ENCODE measurements around the gene TANGO2. TPM values are rescaled to one million over a fixed set of nuclear protein-coding genes. Genes with fewer than 3 reads are reported as not detected.

Gene TANGO2
- total RNA-seq, 1 experiment from 2014 or later = 21.5 TPM

DNA sequence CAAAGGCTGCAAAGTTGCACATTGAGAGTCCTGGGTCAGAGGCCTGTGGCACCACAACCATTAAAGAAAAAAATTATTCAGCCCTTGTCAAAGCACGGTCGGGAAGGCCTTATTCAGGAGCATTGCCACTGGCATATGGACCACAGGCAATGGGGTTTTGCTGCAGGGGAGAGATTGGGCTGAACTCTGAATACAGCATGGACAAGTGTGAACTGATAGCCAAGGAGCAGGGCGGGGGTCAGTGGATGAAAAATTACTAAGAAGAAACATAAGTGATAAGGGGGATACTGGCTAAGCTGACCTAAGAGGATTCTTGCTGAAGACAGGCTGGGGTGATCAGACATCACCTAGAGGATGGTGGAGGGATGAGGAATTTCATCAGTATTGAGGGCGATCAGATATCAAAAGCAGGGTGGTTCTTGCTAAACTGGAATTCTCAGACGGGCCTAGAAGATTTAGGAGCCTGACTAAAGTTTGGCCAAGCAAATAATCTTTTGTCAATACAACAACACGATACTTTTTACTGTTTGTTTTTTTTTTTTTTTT lies 55.8 kb downstream of the TANGO2 start:
- no peaks in the 10 kb centered on the region for H3K4me1 ChIP-seq (ENCODE audit: insufficient read depth, low read length, poor library complexity, severe bottlenecking)
- H3K27me3 ChIP-seq (replicated peaks; ENCODE audit: insufficient read depth, low read depth, low read length, poor library complexity) = no peaks in the 10 kb centered on the region
- TF ChIP-seq, protein P1, sequence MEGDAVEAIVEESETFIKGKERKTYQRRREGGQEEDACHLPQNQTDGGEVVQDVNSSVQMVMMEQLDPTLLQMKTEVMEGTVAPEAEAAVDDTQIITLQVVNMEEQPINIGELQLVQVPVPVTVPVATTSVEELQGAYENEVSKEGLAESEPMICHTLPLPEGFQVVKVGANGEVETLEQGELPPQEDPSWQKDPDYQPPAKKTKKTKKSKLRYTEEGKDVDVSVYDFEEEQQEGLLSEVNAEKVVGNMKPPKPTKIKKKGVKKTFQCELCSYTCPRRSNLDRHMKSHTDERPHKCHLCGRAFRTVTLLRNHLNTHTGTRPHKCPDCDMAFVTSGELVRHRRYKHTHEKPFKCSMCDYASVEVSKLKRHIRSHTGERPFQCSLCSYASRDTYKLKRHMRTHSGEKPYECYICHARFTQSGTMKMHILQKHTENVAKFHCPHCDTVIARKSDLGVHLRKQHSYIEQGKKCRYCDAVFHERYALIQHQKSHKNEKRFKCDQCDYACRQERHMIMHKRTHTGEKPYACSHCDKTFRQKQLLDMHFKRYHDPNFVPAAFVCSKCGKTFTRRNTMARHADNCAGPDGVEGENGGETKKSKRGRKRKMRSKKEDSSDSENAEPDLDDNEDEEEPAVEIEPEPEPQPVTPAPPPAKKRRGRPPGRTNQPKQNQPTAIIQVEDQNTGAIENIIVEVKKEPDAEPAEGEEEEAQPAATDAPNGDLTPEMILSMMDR (conservative IDR thresholded peaks at IDR 0.05; ENCODE audit: low read depth, low read length) = no peak
- no peak for TF ChIP-seq EZH2 (IDR thresholded peaks at IDR 0.05; ENCODE audit: borderline replicate concordance, low read depth, low read length, poor library complexity, severe bottlenecking)
- no peak overlapping the region for H3K4me3 ChIP-seq (ENCODE audit: low read depth, low read length, poor library complexity, severe bottlenecking)
- BruUV-seq (replicated peaks) = no TSS peak
- intact Hi-C loops (cut with micrococcal nuclease; ENCODE audit: unreplicated experiment) = no loop called here
- peaks cover 1% of the 10 kb centered on the region for H3K36me3 ChIP-seq (ENCODE audit: insufficient read depth, low read length, poor library complexity, severe bottlenecking)
- H3K9me3 ChIP-seq (ENCODE audit: low read depth, low read length, poor library complexity, severe bottlenecking) = no peaks in the 10 kb centered on the region
- no peak for DNase-seq (ENCODE audit: low spot score)
- CTCF ChIA-PET = no interaction called here
- H3K27ac ChIP-seq (ENCODE audit: low read depth, low read length, poor library complexity, severe bottlenecking) = no peak overlapping the region
- POLR2A ChIA-PET (ENCODE audit: low non-redundant PET) = interaction anchor here (0.6 kb wide), 1 partner anchor 771 kb away, joined by 7 read pairs; no protein-coding TSS in a partner anchor

DNA sequence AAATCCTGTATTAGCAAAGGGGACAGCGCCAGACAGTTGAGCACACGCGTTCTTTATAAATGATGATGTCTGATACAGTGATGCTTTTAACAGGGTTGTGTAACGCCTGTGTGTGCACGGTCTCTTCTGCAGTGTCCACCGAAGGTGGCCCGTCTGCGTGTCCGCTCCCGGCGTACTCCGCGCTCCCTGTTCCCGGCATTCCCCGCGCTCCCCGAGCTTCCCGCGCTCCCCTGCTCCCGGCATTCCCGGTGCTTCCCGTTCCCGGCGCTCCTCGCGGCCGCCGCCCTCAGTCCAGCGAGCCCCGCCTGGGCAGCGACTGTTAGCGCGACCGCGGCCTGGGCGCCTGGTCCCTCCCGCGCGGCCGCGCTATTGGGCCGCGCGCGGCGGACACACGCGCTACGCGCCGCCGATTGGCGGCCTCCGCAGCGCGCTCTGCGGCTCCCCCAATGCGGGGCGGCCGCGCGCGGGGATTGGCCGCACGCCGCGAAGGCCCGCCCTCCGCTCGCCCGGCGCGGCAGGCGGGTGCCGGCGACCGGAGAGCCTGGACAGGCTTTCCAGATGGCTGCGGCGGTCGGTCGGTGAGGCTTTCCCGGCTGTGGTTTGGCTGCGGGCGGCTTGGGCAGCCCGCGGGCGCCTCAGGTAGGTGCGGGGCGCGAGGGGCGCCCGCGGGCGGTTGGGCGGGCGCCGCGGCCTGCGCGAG lies 59.0 kb downstream of the TANGO2 start, which contains the start of gene DGCR8:
Gene DGCR8, plus strand, starts transcription at position 497 of the 700 bp plus-strand sequence. CDS start 5,723 bp downstream, outside the sequence.
- BruUV-seq (replicated peaks) = no TSS peak
- CTCF ChIA-PET = interaction anchor here (0.9 kb wide), 1 partner anchor 37 kb away, joined by 5 read pairs; the partner anchor contains the start of gene TRMT2A
- H3K9me3 ChIP-seq (ENCODE audit: low read depth, low read length, poor library complexity, severe bottlenecking) = no peaks in the 10 kb centered on the region
- POLR2A ChIA-PET (ENCODE audit: low non-redundant PET) = no interaction called here
- H3K27ac ChIP-seq (ENCODE audit: low read depth, low read length, poor library complexity, severe bottlenecking) = peak within 1 kb of the TSS; percentile 89
- H3K27me3 ChIP-seq (replicated peaks; ENCODE audit: insufficient read depth, low read depth, low read length, poor library complexity) = no peaks in the 10 kb centered on the region
- TF ChIP-seq, protein P1 (conservative IDR thresholded peaks at IDR 0.05; ENCODE audit: low read depth, low read length) = no peak
- no peak for TF ChIP-seq EZH2 (IDR thresholded peaks at IDR 0.05; ENCODE audit: borderline replicate concordance, low read depth, low read length, poor library complexity, severe bottlenecking)
- intact Hi-C loops (cut with micrococcal nuclease; ENCODE audit: unreplicated experiment) = loop anchor here (10.0 kb wide), 1 partner anchor 105 kb away; no protein-coding TSS in a partner anchor
- no peaks in the 10 kb centered on the region for H3K4me1 ChIP-seq (ENCODE audit: insufficient read depth, low read length, poor library complexity, severe bottlenecking)
- H3K36me3 ChIP-seq (ENCODE audit: insufficient read depth, low read length, poor library complexity, severe bottlenecking) = peaks cover 7% of the 10 kb centered on the region
- H3K4me3 ChIP-seq (ENCODE audit: low read depth, low read length, poor library complexity, severe bottlenecking) = peak within 1 kb of the TSS; percentile 77
- peak; percentile 96 for DNase-seq (ENCODE audit: low spot score)

DNA sequence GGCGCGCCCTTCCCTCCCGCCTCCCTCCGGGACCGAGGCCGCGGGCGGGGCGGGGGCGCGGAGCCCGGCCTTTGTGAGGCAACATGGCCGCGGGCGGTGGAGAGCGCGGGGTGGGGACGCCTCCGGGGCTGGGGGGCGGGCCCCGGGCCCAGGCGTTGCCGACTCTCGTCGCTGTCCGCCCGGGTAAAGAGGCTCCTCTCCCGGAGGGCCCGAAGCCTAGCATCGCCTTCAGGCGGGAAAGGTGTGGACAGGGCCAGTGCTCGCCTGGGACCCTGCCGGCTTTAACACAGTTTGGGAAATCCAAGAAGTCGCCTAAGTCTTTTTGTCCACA lies 59.5 kb downstream of the TANGO2 start:
- Histone ChIP-seq H3K4me3 (ENCODE audit: low read depth, low read length, poor library complexity, severe bottlenecking) (peak overlapping the region; percentile 77), H3K27ac (ENCODE audit: low read depth, low read length, poor library complexity, severe bottlenecking) (peak overlapping the region; percentile 89), H3K36me3 (ENCODE audit: insufficient read depth, low read length, poor library complexity, severe bottlenecking) (peaks cover 11% of the 10 kb centered on the region), H3K9me3 (ENCODE audit: low read depth, low read length, poor library complexity, severe bottlenecking) (no peaks in the 10 kb centered on the region), H3K4me1 (ENCODE audit: insufficient read depth, low read length, poor library complexity, severe bottlenecking) (no peaks in the 10 kb centered on the region), H3K27me3 (replicated peaks; ENCODE audit: insufficient read depth, low read depth, low read length, poor library complexity) (no peaks in the 10 kb centered on the region)
- DNase-seq (ENCODE audit: low spot score) = peak; percentile 71
- ChIA-PET POLR2A (ENCODE audit: low non-redundant PET) (no interaction called here), CTCF (no interaction called here)
- TF ChIP-seq EZH2 (IDR thresholded peaks at IDR 0.05; ENCODE audit: borderline replicate concordance, low read depth, low read length, poor library complexity, severe bottlenecking) = no peak
- TF ChIP-seq, protein P1 (conservative IDR thresholded peaks at IDR 0.05; ENCODE audit: low read depth, low read length) = no peak
- intact Hi-C loops (cut with micrococcal nuclease; ENCODE audit: unreplicated experiment) = loop anchor here (10.0 kb wide), 1 partner anchor 106 kb away; no protein-coding TSS in a partner anchor
- no TSS peak for BruUV-seq (replicated peaks)

Data from A673 (cell line).